ENCODE results near the gene GAB1.

GAB1 gene

DNA sequence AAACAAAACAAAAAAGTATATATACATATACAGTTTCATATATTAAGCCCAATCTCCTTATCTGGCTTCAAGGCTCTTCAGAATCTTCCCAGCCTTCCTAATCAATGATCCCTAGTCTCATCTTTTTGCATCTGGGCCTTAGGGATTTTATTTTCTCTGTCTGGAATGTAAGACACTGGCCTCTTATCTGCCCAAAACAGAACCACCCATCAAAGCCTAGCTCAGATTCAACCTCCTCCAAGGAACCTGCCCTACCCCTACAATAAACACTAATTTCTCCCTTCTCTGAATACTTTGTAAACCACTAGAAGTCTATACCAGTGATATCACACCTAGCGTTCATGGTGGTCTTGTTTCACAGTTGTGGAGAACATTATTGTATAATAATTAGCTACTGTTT, 23.2 kb upstream of the GAB1 start (continued):
- TF ChIP-seq, protein P1, sequence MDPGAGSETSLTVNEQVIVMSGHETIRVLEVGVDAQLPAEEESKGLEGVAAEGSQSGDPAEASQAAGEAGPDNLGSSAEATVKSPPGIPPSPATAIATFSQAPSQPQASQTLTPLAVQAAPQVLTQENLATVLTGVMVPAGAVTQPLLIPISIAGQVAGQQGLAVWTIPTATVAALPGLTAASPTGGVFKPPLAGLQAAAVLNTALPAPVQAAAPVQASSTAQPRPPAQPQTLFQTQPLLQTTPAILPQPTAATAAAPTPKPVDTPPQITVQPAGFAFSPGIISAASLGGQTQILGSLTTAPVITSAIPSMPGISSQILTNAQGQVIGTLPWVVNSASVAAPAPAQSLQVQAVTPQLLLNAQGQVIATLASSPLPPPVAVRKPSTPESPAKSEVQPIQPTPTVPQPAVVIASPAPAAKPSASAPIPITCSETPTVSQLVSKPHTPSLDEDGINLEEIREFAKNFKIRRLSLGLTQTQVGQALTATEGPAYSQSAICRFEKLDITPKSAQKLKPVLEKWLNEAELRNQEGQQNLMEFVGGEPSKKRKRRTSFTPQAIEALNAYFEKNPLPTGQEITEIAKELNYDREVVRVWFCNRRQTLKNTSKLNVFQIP (CRISPR knock-in tag; IDR thresholded peaks at IDR 0.05; ENCODE audit: borderline replicate concordance, low read depth) = no peak
- TF ChIP-seq ZNF8 (CRISPR knock-in tag; IDR thresholded peaks at IDR 0.05) (no peak), RARB (CRISPR knock-in tag; IDR thresholded peaks at IDR 0.05) (no peak), GLIS3 (CRISPR knock-in tag; IDR thresholded peaks at IDR 0.05) (no peak), TCF4 (CRISPR knock-in tag; IDR thresholded peaks at IDR 0.05; ENCODE audit: borderline replicate concordance) (no peak), ISL1 (CRISPR knock-in tag; IDR thresholded peaks at IDR 0.05) (no peak)

DNA sequence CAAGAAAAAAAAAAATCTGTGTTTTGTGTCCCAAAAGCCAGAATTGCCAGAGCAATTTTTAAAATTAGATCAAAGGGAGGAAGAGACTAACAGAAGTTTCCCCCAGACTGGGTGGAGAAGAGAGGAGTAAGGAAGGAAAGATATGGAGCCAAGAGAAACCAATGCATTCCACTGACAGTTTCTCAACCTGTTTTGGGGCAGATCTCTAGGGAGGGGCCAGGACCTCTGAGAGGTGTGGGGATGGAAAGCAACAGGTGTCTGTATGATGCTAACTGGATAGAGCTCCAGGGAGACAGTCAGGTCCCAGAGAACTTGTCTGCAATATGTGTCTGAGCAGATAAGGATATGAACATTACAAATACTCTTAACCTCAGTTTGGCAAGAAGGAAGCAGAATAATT, 22.7 kb upstream of the GAB1 start:
- no peak for ATAC-seq
- TF ChIP-seq ZC3H10 (CRISPR knock-in tag; IDR thresholded peaks at IDR 0.05) (no peak), RARB (CRISPR knock-in tag; IDR thresholded peaks at IDR 0.05) (no peak), ZNF8 (CRISPR knock-in tag; IDR thresholded peaks at IDR 0.05) (no peak), ZFP30 (CRISPR knock-in tag; IDR thresholded peaks at IDR 0.05) (no peak), TCF4 (CRISPR knock-in tag; IDR thresholded peaks at IDR 0.05; ENCODE audit: borderline replicate concordance) (no peak), TOX (CRISPR knock-in tag; IDR thresholded peaks at IDR 0.05; ENCODE audit: borderline replicate concordance) (no peak), ISL1 (CRISPR knock-in tag; IDR thresholded peaks at IDR 0.05) (no peak), OSR1 (CRISPR knock-in tag; IDR thresholded peaks at IDR 0.05) (no peak), SNAI2 (CRISPR knock-in tag; IDR thresholded peaks at IDR 0.05) (no peak), ZNF565 (CRISPR knock-in tag; conservative IDR thresholded peaks at IDR 0.05; ENCODE audit: low read depth) (no peak), BACH2 (CRISPR knock-in tag; IDR thresholded peaks at IDR 0.05; ENCODE audit: borderline replicate concordance) (no peak), ESRRG (CRISPR knock-in tag; IDR thresholded peaks at IDR 0.05) (no peak), ZFP3 (CRISPR knock-in tag; IDR thresholded peaks at IDR 0.05) (no peak), GLIS3 (CRISPR knock-in tag; IDR thresholded peaks at IDR 0.05) (no peak), CSDC2 (CRISPR knock-in tag; IDR thresholded peaks at IDR 0.05) (no peak), PPARA (CRISPR knock-in tag; IDR thresholded peaks at IDR 0.05; ENCODE audit: borderline replicate concordance) (no peak)
- TF ChIP-seq, protein P1 (CRISPR knock-in tag; IDR thresholded peaks at IDR 0.05; ENCODE audit: borderline replicate concordance, low read depth) = no peak

DNA sequence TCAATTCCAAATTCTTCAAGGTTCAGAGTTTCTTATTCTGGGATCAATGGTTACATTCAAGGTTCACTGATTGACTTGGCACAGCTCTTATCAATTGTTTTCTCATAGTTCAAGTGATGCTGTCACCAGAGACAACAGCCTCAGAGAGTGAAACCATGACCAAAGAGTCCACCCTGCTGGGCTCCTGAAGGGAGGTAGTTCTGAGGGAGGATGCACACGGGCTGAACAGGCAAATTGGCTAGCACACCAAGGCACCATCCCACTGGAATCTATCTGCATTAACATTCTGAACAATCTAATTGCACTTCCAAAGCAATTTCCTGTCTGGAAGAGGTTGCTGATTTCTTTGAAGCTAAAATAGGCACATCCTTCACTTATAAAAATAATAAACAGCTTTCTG, 16.6 kb upstream of the GAB1 start:
- peak; percentile 40; the same call in 2 of the 3 replicates for ATAC-seq
- TF ChIP-seq PPARA (CRISPR knock-in tag; IDR thresholded peaks at IDR 0.05; ENCODE audit: borderline replicate concordance) (no peak), ESRRG (CRISPR knock-in tag; IDR thresholded peaks at IDR 0.05) (no peak), ZNF70 (CRISPR knock-in tag; IDR thresholded peaks at IDR 0.05) (no peak), TCF4 (CRISPR knock-in tag; IDR thresholded peaks at IDR 0.05; ENCODE audit: borderline replicate concordance) (no peak), CSDC2 (CRISPR knock-in tag; IDR thresholded peaks at IDR 0.05) (no peak), BACH2 (CRISPR knock-in tag; IDR thresholded peaks at IDR 0.05; ENCODE audit: borderline replicate concordance) (no peak), ZNF565 (CRISPR knock-in tag; conservative IDR thresholded peaks at IDR 0.05; ENCODE audit: low read depth) (no peak), GLIS3 (CRISPR knock-in tag; IDR thresholded peaks at IDR 0.05) (no peak), ZFP30 (CRISPR knock-in tag; IDR thresholded peaks at IDR 0.05) (no peak)
- TF ChIP-seq, protein P2, sequence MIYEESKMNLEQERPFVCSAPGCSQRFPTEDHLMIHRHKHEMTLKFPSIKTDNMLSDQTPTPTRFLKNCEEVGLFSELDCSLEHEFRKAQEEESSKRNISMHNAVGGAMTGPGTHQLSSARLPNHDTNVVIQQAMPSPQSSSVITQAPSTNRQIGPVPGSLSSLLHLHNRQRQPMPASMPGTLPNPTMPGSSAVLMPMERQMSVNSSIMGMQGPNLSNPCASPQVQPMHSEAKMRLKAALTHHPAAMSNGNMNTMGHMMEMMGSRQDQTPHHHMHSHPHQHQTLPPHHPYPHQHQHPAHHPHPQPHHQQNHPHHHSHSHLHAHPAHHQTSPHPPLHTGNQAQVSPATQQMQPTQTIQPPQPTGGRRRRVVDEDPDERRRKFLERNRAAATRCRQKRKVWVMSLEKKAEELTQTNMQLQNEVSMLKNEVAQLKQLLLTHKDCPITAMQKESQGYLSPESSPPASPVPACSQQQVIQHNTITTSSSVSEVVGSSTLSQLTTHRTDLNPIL (CRISPR knock-in tag; IDR thresholded peaks at IDR 0.05; ENCODE audit: low read depth) = no peak
- TF ChIP-seq, protein P3, sequence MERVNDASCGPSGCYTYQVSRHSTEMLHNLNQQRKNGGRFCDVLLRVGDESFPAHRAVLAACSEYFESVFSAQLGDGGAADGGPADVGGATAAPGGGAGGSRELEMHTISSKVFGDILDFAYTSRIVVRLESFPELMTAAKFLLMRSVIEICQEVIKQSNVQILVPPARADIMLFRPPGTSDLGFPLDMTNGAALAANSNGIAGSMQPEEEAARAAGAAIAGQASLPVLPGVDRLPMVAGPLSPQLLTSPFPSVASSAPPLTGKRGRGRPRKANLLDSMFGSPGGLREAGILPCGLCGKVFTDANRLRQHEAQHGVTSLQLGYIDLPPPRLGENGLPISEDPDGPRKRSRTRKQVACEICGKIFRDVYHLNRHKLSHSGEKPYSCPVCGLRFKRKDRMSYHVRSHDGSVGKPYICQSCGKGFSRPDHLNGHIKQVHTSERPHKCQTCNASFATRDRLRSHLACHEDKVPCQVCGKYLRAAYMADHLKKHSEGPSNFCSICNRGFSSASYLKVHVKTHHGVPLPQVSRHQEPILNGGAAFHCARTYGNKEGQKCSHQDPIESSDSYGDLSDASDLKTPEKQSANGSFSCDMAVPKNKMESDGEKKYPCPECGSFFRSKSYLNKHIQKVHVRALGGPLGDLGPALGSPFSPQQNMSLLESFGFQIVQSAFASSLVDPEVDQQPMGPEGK (CRISPR knock-in tag; IDR thresholded peaks at IDR 0.05; ENCODE audit: borderline replicate concordance) = no peak
- TF ChIP-seq, protein P4, sequence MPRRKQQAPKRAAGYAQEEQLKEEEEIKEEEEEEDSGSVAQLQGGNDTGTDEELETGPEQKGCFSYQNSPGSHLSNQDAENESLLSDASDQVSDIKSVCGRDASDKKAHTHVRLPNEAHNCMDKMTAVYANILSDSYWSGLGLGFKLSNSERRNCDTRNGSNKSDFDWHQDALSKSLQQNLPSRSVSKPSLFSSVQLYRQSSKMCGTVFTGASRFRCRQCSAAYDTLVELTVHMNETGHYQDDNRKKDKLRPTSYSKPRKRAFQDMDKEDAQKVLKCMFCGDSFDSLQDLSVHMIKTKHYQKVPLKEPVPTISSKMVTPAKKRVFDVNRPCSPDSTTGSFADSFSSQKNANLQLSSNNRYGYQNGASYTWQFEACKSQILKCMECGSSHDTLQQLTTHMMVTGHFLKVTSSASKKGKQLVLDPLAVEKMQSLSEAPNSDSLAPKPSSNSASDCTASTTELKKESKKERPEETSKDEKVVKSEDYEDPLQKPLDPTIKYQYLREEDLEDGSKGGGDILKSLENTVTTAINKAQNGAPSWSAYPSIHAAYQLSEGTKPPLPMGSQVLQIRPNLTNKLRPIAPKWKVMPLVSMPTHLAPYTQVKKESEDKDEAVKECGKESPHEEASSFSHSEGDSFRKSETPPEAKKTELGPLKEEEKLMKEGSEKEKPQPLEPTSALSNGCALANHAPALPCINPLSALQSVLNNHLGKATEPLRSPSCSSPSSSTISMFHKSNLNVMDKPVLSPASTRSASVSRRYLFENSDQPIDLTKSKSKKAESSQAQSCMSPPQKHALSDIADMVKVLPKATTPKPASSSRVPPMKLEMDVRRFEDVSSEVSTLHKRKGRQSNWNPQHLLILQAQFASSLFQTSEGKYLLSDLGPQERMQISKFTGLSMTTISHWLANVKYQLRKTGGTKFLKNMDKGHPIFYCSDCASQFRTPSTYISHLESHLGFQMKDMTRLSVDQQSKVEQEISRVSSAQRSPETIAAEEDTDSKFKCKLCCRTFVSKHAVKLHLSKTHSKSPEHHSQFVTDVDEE (CRISPR knock-in tag; IDR thresholded peaks at IDR 0.05) = no peak
